ENCODE results near the gene DRAM2.
"Not testable (repeated sequence)": the region's sequence is repeated elsewhere in the genome, so short reads cannot be mapped to it uniquely, and the experiment has no call there.

DRAM2 gene

GRCh38 chr1:111084999-111085398, 54.9 kb downstream of the DRAM2 start:
- peaks cover 13% of the 10 kb centered on the region for H3K4me1 ChIP-seq
- H3K36me3 ChIP-seq (replicated peaks), result no peaks in the 10 kb centered on the region
- H3K4me3 ChIP-seq, result no peak overlapping the region
- DNase-seq (ENCODE audit: low spot score in 2 of 2), result no peak
- H3K9me3 ChIP-seq, result peaks cover 5% of the 10 kb centered on the region; the same call in 1 of the 2 replicates
- H3K27me3 ChIP-seq (ENCODE audit: low read depth), result no peaks in the 10 kb centered on the region; the same call in 1 of the 2 replicates
- in situ Hi-C loops (cut with MboI; ENCODE audit: low sequenced_read_pairs), result no loop called here

GRCh38 chr1:111082421-111083203, 57.3 kb downstream of the DRAM2 start:
- DNase-seq (ENCODE audit: low spot score in 2 of 2), result peak in 1 of 2 experiments; percentile 53

GRCh38 chr1:111079329-111079728, 60.6 kb downstream of the DRAM2 start:
- H3K9me3 ChIP-seq; H3K36me3 ChIP-seq (replicated peaks); H3K27me3 ChIP-seq (ENCODE audit: low read depth); H3K4me3 ChIP-seq; DNase-seq (ENCODE audit: low spot score in 2 of 2); in situ Hi-C loops (cut with MboI; ENCODE audit: low sequenced_read_pairs): not testable (repeated sequence)
- peaks cover 13% of the 10 kb centered on the region for H3K4me1 ChIP-seq

More at GRCh38 chr1:111082421-111083203, 57.3 kb downstream of the DRAM2 start:
- Histone ChIP-seq H3K36me3 (replicated peaks) (no peaks in the 10 kb centered on the region), H3K4me3 (no peak overlapping the region), H3K9me3 (peaks cover 5% of the 10 kb centered on the region; the same call in 1 of the 2 replicates), H3K4me1 (peaks cover 13% of the 10 kb centered on the region), H3K27me3 (ENCODE audit: low read depth) (no peaks in the 10 kb centered on the region; the same call in 1 of the 2 replicates)
- in situ Hi-C loops (cut with MboI; ENCODE audit: low sequenced_read_pairs), result no loop called here

- DNase-seq (ENCODE audit: low spot score in 2 of 2); H3K9me3 ChIP-seq; H3K4me3 ChIP-seq; H3K4me1 ChIP-seq; H3K36me3 ChIP-seq (replicated peaks); H3K27me3 ChIP-seq (ENCODE audit: low read depth); in situ Hi-C loops (cut with MboI; ENCODE audit: low sequenced_read_pairs): not testable (repeated sequence)
Observed at GRCh38 chr1:111077312-111077711, 62.6 kb downstream of the DRAM2 start.
